K562 treated with DMSO at 1 percent for 24 hours (cell line): ENCODE results near the gene C9orf43. TPM values are rescaled to one million over a fixed set of nuclear protein-coding genes. Genes with fewer than 3 reads are reported as not detected.

ENCODE experiments used
- total RNA-seq: library from RNA; unstranded; fragments of 300-600 nt; gene quantifications from 2 replicates; pipeline ENCODE4 v1.2.3, GENCODE V29; 2022; ENCODE audit warnings: low read depth; ENCODE audit not compliant: insufficient read depth

The C9orf43 gene, protein sequence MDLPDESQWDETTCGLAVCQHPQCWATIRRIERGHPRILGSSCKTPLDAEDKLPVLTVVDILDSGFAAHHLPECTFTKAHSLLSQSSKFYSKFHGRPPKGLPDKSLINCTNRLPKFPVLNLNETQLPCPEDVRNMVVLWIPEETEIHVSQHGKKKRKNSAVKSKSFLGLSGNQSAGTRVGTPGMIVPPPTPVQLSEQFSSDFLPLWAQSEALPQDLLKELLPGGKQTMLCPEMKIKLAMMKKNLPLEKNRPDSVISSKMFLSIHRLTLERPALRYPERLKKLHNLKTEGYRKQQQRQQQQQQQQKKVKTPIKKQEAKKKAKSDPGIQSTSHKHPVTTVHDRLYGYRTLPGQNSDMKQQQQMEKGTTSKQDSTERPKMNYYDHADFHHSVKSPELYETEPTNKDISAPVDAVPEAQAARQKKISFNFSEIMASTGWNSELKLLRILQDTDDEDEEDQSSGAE
- total RNA-seq, result 0.13 TPM in 1 of 2 replicates, not detected in the other

DNA sequence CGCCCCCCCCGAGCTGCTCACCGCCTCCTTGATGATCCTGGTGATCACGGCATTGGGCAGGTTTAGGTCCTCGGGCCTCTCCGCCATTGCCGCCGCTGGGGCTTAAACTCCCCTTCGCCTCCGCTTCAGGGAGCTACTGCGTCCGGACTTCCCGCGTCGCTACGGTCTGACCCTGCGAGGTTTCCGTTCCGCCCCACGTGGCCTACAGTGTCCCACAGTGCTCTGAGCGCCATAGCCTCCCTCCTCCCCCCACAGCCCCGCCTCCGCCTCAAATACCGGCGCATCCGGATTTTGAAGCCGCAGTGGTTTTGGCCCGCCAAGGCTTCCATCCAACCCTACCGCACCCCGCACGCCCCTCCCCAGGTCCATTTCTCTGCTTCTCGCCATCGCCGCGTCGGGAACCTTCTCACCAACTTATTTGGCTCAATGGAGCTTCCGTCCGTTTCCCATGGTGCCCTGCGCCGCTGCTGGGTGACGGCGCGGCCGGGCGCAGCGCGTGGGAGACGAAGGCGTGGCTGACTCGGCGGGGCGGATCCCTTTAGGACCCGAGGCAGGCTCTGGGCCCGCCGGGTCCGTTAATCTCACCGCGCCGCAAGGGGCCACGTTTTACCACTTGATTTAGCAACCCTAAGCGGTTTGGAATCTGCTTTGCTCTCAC, at the start of gene C9orf43, which contains the start of gene POLE3:
Gene C9orf43 (plus strand): TSS at position 541 of the 658 bp plus-strand sequence. CDS start 2,747 bp downstream, outside the sequence.
Gene POLE3 (minus strand): TSS at position 469 of the 658 bp plus-strand sequence. CDS start 382 bp downstream, at position 87.

DNA sequence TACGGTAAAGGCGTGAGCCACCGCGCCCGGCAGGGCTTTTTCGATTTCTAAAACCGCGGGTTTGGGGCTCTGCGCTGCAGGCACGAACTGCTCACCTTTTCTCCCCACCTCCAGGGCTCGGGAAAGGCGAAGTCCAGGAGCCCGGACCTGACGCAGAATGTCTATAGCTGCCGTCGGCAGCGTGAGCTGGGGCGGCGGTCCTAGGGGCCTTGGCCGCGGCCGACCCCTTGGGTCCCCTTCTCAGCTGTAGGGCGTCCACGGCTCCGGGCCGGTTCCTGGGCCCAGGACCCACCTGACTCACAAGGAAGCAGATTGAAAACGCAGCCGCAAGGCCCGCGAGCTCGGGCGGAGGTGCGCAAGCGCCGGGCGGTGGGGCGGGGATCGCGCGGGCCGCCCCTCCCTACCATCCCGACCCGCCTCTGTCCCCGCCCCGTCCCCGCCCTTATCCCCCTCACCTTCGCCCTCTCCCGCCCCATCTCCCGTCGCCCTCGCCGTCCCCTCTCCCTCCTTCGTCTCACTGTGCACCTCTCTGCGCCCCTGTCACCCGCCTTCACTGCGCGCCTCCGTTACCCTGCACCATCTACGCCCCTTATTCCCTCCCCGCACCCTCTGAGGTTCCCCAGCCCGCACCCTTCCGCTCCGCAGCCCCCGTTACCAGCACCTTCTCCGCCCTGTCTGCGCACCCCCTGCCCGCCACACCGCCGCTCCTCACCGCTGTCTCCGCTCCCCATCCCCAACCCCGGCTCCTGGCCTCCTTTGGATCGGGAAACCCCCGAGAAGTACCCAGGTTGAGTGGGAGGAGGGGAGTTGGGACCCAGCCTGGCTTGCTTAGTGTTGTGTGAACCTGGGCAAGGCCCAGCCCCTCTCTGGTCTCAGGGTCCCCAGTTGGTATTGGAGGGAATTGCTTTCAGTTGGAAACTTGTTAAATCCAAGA, 33.6 kb upstream of the C9orf43 start, which contains the start of gene HDHD3:
Gene HDHD3 (minus strand): TSS at position 353 of the 934 bp plus-strand sequence. CDS start 2,632 bp downstream, outside the sequence.

DNA sequence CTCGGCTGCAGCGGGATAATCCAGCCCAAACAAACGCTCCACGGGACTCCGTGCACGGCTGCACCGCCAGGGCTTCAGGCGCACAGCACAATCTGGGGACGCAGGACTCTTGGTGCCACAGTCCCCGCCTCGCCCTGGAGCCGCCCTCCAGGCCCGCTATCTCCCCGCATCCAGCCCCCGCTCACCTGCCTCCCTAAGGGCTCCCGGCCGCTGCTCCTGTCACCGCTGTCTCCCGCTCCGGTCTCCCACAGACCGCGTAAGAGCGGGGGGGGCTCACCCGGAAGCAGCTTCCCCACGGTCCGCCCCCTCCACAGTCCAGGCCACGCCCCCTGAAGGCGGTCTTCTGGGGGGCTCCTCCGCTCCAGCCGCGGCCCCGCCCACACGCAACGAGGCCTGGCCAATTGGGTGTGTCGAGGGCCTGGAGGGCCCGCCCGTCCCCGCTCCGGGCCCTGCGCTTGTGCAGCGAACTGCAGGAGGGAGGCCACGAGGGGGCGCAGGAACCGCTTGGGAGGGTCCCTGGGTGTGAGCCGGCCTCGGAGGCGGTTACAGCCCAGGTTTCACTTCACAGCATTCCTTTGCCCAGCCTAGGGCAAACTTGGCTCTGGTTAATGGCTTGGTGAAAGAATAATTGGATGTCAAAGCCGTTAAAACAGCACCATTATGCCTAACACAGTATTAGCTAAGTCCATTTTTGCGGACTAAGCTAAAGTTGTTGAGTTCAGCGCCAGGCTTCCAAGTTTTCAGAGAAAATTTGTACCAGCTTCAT, 9.3 kb upstream of the C9orf43 start, which contains the start of gene ALAD:
Gene ALAD (minus strand): TSS at position 258 of the 766 bp plus-strand sequence. CDS start 7,725 bp downstream, outside the sequence.

DNA sequence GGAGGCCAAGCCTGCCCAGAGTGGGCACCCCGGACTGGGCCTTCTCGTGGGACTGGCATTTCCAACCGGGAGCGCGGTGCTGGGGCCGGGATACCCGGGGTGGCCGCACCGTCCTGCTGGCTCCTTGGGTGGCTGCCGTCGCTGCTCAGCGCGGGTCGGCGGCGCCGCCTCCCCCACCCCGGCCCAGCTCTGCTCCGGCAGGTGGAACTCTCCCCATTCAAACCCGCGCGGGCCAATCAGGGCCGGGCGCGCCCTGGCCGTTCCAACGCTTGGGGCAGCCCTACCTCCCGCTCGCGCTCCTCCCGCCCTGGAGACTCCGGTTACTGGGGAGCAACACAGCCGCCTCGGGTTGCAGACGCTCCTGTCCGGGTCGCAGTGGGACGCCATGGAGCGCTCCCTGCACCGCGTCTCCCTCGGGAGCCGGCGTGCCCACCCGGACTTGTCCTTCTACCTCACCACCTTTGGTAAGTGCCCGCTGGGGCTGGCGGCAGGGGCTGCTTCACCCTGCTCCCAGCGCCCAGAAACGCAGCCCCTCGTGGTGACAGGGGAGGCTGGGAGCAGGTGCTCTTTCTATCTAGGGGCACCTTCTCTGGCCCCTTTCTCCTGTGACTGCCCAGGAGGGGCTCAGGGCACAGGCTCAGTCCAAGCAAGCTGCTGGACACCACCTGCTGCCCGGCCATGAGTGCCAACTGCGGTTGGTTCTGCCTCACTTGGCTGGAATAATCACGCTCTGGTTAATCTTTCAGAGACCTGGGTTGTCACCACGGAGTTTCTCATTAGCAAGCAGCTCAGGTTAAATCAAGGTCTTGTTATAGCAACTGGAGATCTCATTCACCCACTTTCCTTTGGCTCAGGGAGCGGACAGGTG, 53.1 kb downstream of the C9orf43 start, which contains the start of gene RGS3:
Gene RGS3 (plus strand): TSS at position 310 of the 868 bp plus-strand sequence. CDS start 76 bp downstream, at position 386.

Other genes starting within 250 kb of the C9orf43 start
- gene FKBP15, start 189.5 kb upstream of the C9orf43 start, total RNA-seq, result 14.3 and 17.2 TPM in 2 replicates
- gene SLC31A1, start 189.2 kb upstream of the C9orf43 start, total RNA-seq, result 33.4 and 34.5 TPM in 2 replicates
- 19.5 and 24.3 TPM in 2 replicates for gene CDC26, start 135.2 kb upstream of the C9orf43 start, total RNA-seq
- 21.7 and 23.2 TPM in 2 replicates for gene PRPF4, start 135.1 kb upstream of the C9orf43 start, total RNA-seq
- 0.25 and 0.78 TPM in 2 replicates for gene RNF183, start 107.4 kb upstream of the C9orf43 start, total RNA-seq
- 5.6 and 6.3 TPM in 2 replicates for gene WDR31, start 70.5 kb upstream of the C9orf43 start, total RNA-seq
- gene BSPRY, start 61.2 kb upstream of the C9orf43 start, total RNA-seq, result 1.9 and 2.3 TPM in 2 replicates
- gene HDHD3, start 33.8 kb upstream of the C9orf43 start, total RNA-seq, result 51.6 and 52.3 TPM in 2 replicates
- 57.2 and 62.6 TPM in 2 replicates for gene ALAD, start 9.5 kb upstream of the C9orf43 start, total RNA-seq
- 55.0 and 62.5 TPM in 2 replicates for gene POLE3, start 72 bp upstream of the C9orf43 start, total RNA-seq
- gene RGS3, start 53.0 kb downstream of the C9orf43 start, total RNA-seq, result 4.8 and 6.0 TPM in 2 replicates